ENCODE measurements around the gene CNIH4. TPM values are rescaled to one million over a fixed set of nuclear protein-coding genes. Genes with fewer than 3 reads are reported as not detected.

CNIH4 gene
- total RNA-seq, 2 experiments from 2014 or later = 44.8 to 45.1 TPM

DNA sequence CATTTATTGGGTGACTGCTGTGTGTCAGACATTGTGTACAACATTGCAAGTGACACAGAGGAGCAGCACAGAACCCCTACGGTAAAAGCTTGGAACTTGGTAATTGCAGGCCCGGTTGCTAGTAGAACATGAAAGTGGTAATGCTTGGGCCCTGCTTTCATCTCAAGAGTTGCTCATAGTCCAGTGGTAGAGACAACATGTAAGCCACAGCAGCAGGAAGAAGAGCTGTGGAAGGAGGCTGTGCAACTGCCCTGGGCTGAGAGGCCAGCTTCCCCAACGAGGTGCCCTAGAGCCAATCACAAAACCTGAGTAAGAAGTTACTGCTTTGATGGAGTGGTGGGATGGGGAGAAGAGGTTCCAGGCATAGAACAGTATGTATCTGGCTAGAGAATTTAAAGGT, 18.4 kb downstream of the CNIH4 start:
- ChIA-PET POLR2A (interaction anchor here (1.2 to 2.7 kb wide), 3 partner anchors 10 to 45 kb away, joined by 3 to 14 read pairs (median 5); partner anchors contain the start of genes CNIH4 and NVL), CTCF (interaction anchor here (0.6 to 2.2 kb wide), 7 partner anchors 8 to 147 kb away, joined by 3 to 9 read pairs (median 4); no protein-coding TSS in a partner anchor)
- no peak overlapping the region for H3K27ac Mint-ChIP-seq
- no peak overlapping the region for H3K4me3 Mint-ChIP-seq
- TF ChIP-seq CTCF (IDR thresholded peaks at IDR 0.05) = no peak
- H3K9me3 Mint-ChIP-seq = no peaks in the 10 kb centered on the region
- H3K4me1 Mint-ChIP-seq (ENCODE audit: low read depth) = peaks cover 81% of the 10 kb centered on the region
- intact Hi-C loops (cut with micrococcal nuclease) = no loop called here
- no peaks in the 10 kb centered on the region for H3K27me3 Mint-ChIP-seq
- no peak for DNase-seq
- ATAC-seq = no peak
- peaks cover 79% of the 10 kb centered on the region for H3K36me3 Mint-ChIP-seq (ENCODE audit: low read depth)

DNA sequence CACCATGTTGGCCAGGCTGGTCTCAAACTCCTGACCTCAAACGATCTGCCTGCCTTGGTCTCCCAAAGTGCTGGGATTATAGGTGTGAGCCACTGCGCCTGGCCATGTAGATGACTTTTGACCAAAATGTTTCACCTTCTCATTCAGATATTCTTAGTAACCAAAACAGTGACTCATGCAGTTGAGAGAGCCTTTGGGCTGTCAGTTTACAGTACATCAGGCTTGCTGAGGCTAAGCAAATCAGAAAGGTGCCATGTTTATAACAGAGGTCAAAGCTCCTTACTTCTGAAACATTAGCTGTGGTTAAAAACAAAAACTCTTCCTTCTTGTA, 21.0 kb downstream of the CNIH4 start:
- no peaks in the 10 kb centered on the region for H3K9me3 Mint-ChIP-seq
- H3K36me3 Mint-ChIP-seq (ENCODE audit: low read depth) = peaks cover 65% of the 10 kb centered on the region
- TF ChIP-seq CTCF (IDR thresholded peaks at IDR 0.05) = no peak
- CTCF ChIA-PET = interaction anchor here (1.1 to 1.3 kb wide), 2 partner anchors 12 to 37 kb away, joined by 3 read pairs; no protein-coding TSS in a partner anchor
- DNase-seq (peak; percentile 71), ATAC-seq (peak; percentile 65)
- no peaks in the 10 kb centered on the region for H3K27me3 Mint-ChIP-seq
- POLR2A ChIA-PET = interaction anchor here (0.8 to 2.4 kb wide), 5 partner anchors 10 to 20 kb away, joined by 4 to 10 read pairs (median 4); partner anchors contain the start of gene CNIH4
- peak overlapping the region; percentile 75 for H3K27ac Mint-ChIP-seq
- peaks cover 92% of the 10 kb centered on the region for H3K4me1 Mint-ChIP-seq (ENCODE audit: low read depth)
- intact Hi-C loops (cut with micrococcal nuclease) = loop anchor here (2.0 kb wide), 1 partner anchor 21 kb away; the partner anchor contains the start of gene CNIH4
- H3K4me3 Mint-ChIP-seq = no peak overlapping the region

DNA sequence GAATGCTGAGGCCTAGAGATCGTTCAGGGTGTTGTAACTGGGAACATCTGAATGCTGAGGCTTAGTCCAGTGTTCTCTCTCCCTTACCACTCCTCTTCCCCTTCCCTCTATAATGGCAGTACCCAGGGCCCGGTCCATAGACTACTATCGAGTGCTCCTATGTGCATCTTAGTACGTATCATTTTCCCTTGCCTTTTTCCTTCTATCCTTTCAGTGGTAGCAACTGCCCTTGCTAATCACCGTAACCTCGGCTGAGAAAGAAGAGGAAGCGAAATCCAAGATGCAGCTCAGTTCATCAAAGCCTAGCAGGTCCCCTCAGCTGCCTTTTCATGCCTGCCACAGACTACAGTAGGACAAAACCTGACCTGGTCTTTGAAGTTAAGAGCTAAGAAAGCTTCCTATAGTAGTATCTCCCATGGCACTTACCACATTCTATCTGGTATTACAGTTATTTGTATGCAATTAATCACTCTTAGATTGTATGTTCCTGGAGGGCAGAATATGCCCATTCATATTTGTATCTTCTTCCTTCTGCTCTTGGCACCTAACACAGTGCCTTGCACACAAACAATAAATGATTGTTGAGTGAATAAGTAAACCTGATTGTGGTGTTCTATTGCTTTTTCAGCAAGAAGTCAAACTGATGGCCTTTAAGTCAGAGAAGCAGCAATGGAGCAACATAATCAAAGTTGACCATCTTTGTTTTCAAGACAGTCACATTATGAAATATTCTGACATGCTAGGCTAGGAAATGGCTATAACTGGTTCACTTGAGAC, 22.4 kb downstream of the CNIH4 start:
- no peak for DNase-seq
- ChIA-PET POLR2A (interaction anchor here (0.6 to 1.8 kb wide), 5 partner anchors 11 to 197 kb away, joined by 3 to 10 read pairs (median 5); no protein-coding TSS in a partner anchor), CTCF (interaction anchor here (0.6 to 1.4 kb wide), 3 partner anchors 9 to 49 kb away, joined by 3 to 4 read pairs (median 3); partner anchors contain the start of gene NVL)
- Mint-ChIP-seq H3K4me1 (ENCODE audit: low read depth) (peaks cover 89% of the 10 kb centered on the region), H3K27ac (peak overlapping the region; percentile 59), H3K4me3 (no peak overlapping the region), H3K36me3 (ENCODE audit: low read depth) (peaks cover 56% of the 10 kb centered on the region), H3K9me3 (no peaks in the 10 kb centered on the region), H3K27me3 (no peaks in the 10 kb centered on the region)
- intact Hi-C loops (cut with micrococcal nuclease) = no loop called here
- TF ChIP-seq CTCF (IDR thresholded peaks at IDR 0.05) = no peak
- no peak for ATAC-seq

DNA sequence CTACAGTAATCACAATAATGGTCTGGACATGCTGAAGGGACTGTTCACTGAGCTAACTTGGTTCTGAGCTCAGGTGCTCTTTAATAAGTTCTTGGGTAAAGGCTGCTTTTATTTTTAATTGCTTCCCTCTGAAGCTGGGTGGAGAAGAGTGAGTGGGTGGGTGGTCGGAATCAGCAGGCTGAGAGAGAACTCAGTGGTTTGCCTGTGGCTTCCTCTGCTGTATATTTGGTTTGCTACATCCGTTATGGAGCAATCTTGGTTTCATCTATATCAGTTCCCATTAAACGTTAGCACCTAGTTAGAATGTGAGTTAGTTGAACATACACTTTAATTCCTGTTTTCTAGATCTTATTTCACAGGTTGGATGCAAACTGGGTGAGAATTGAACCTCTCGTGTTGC, 23.3 kb downstream of the CNIH4 start:
- Mint-ChIP-seq H3K9me3 (no peaks in the 10 kb centered on the region), H3K27ac (peak overlapping the region; percentile 59), H3K4me1 (ENCODE audit: low read depth) (peaks cover 83% of the 10 kb centered on the region), H3K36me3 (ENCODE audit: low read depth) (peaks cover 51% of the 10 kb centered on the region), H3K27me3 (no peaks in the 10 kb centered on the region), H3K4me3 (peak overlapping the region; percentile 22)
- peak; percentile 85 for DNase-seq
- no peak for TF ChIP-seq CTCF (IDR thresholded peaks at IDR 0.05)
- POLR2A ChIA-PET = interaction anchor here (0.7 to 1.8 kb wide), 5 partner anchors 12 to 77 kb away, joined by 3 to 10 read pairs (median 5); no protein-coding TSS in a partner anchor
- peak; percentile 21 for ATAC-seq
- intact Hi-C loops (cut with micrococcal nuclease) = no loop called here
- CTCF ChIA-PET = interaction anchor here (0.8 to 1.4 kb wide), 2 partner anchors 22 to 50 kb away, joined by 3 to 4 read pairs; partner anchors contain the start of gene NVL

Data from activated CD8-positive, alpha-beta T cell treated with anti-CD3 and anti-CD28 coated beads for 36 hours (primary cell).